HepG2 (cell line): ENCODE measurements around the gene MTSS2. TPM values are rescaled to one million over a fixed set of nuclear protein-coding genes. Genes with fewer than 3 reads are reported as not detected.
A peak's percentile ranks its signal among the peaks of the same experiment; 100 is the strongest.

Experiments used
- EHMT2 ChIP-seq: fragments of 200-600 bp; sonication (generic); IDR thresholded peaks from 2 replicates; pipeline ENCODE4 v1.7.0; 2017; ENCODE audit warnings: antibody characterized with exemption, low read depth, low read length, borderline replicate concordance
- EP300 ChIP-seq, 3 experiments: sonication (generic) in 1 of 3; formaldehyde crosslinking in 1 of 3; IDR thresholded peaks; 2 replicates each; pipeline versions ENCODE4 v1.5.1 to v1.6.1; 2011 to 2020; ENCODE audit warnings: low read depth in 2 of 3, low read length in 2 of 3, borderline replicate concordance in 1 of 3, improper control_type of control experiment in 1 of 3, mild to moderate bottlenecking in 1 of 3, missing genetic modification reagents in 1 of 3, moderate library complexity in 1 of 3
- GPBP1L1 ChIP-seq: sonication (generic); formaldehyde crosslinking; IDR thresholded peaks from 2 replicates; pipeline ENCODE4 v1.5.0; 2020; ENCODE audit warnings: mild to moderate bottlenecking, missing genetic modification reagents
- GRHL1 ChIP-seq: sonication (generic); formaldehyde crosslinking; conservative IDR thresholded peaks from 2 replicates; pipeline ENCODE4 v1.8.0; 2022; ENCODE audit warnings: missing genetic modification reagents
- HMGA1 ChIP-seq: sonication (generic); formaldehyde crosslinking; conservative IDR thresholded peaks from 2 replicates; pipeline ENCODE4 v1.4.0; 2020; ENCODE audit warnings: missing genetic modification reagents
- POLR2AphosphoS5 ChIP-seq: IDR thresholded peaks from 2 replicates; pipeline ENCODE4 v1.6.1; 2012; ENCODE audit warnings: low read depth, low read length
- RBM22 ChIP-seq: fragments of 200-400 bp; formaldehyde crosslinking; optimal IDR thresholded peaks from 2 replicates; pipeline ENCODE3; 2017; ENCODE audit warnings: mild to moderate bottlenecking, low read length, moderate library complexity
- RBM39 ChIP-seq: fragments of 200-400 bp; formaldehyde crosslinking; IDR thresholded peaks from one replicate; pipeline ENCODE4 v1.6.1; 2018; ENCODE audit warnings: antibody characterized with exemption, mild to moderate bottlenecking, low read depth, low read length; ENCODE audit not compliant: poor library complexity, severe bottlenecking
- SRSF4 ChIP-seq: fragments of 200-400 bp; formaldehyde crosslinking; IDR thresholded peaks from one replicate; pipeline ENCODE4 v1.6.1; 2018; ENCODE audit warnings: mild to moderate bottlenecking, low read depth, low read length, moderate library complexity; ENCODE audit not compliant: poor library complexity, severe bottlenecking
- ZFX ChIP-seq: sonication (generic); formaldehyde crosslinking; IDR thresholded peaks from 2 replicates; pipeline ENCODE4 v1.4.0; 2020; ENCODE audit warnings: mild to moderate bottlenecking, low read depth, missing genetic modification reagents, moderate library complexity
- ZNF275 ChIP-seq: sonication (generic); formaldehyde crosslinking; IDR thresholded peaks from 2 replicates; pipeline ENCODE4 v1.8.0; 2022; ENCODE audit warnings: missing genetic modification reagents, mild to moderate bottlenecking, inconsistent platforms, borderline replicate concordance
- ZNF296 ChIP-seq: sonication (generic); formaldehyde crosslinking; conservative IDR thresholded peaks from 2 replicates; pipeline ENCODE4 v1.5.0; 2020; ENCODE audit warnings: mild to moderate bottlenecking, missing genetic modification reagents
- ZNF512B ChIP-seq: sonication (generic); formaldehyde crosslinking; IDR thresholded peaks from 2 replicates; pipeline ENCODE4 v1.5.1; 2020; ENCODE audit warnings: missing genetic modification reagents, mild to moderate bottlenecking, borderline replicate concordance
- polyA plus RNA-seq, 8 experiments: library from polyadenylated mRNA; depleted of rRNA in 3 of 8; stranded (reverse) in 7 of 8; unstranded in 1 of 8; fragments of >200 nt; fragmentation: Illumina TruSeq in 4 of 8; extraction: Trizol in 4 of 8; gene quantifications; 2 replicates each; pipeline versions ENCODE4 v1.2.1 to v1.2.3, GENCODE V29; 2011 to 2016; ENCODE audit warnings: low read depth in 4 of 8, missing spikeins in 1 of 8, mixed read lengths in 1 of 8; ENCODE audit not compliant: insufficient read depth in 1 of 8
- total RNA-seq, 5 experiments: library from RNA; depleted of rRNA; stranded (reverse); fragments of >200 nt; fragmentation: Illumina TruSeq; extraction: Trizol; gene quantifications; 2 replicates each; pipeline ENCODE4 v1.2.3, GENCODE V29; 2016; ENCODE audit warnings: low read depth in 1 of 5

MTSS2 gene
- total and polyA plus RNA-seq, 2 of the 13 experiments (the other 11 are each of a cell fraction or from before 2014, with no cell fraction given) = 132 to 242 TPM

- TF ChIP-seq ZNF296 = no peak
- no peak for TF ChIP-seq SRSF4
- peak; percentile 39 for TF ChIP-seq RBM39
- no peak for TF ChIP-seq ZFX
- TF ChIP-seq HMGA1 (CRISPR knock-in tag) = no peak
- peak; percentile 55 for TF ChIP-seq RBM22
- no peak for TF ChIP-seq GRHL1 (CRISPR knock-in tag)
- TF ChIP-seq GPBP1L1 (CRISPR knock-in tag) = no peak
- no peak for TF ChIP-seq EP300 (IDR thresholded peaks at IDR 0.05; ENCODE audit: low read depth in 2 of 2, low read length in 2 of 2)
- no peak for TF ChIP-seq EP300 (CRISPR knock-in tag; IDR thresholded peaks at IDR 0.05; ENCODE audit: borderline replicate concordance)
- no peak for TF ChIP-seq ZNF275 (CRISPR knock-in tag)
- TF ChIP-seq ZNF512B (CRISPR knock-in tag) = no peak
- TF ChIP-seq EHMT2 = no peak
- TF ChIP-seq POLR2AphosphoS5 = 0 out of 2 replicates have a peak, but pooled peaks have one; percentile 35
These were observed 20.6 kb downstream of the MTSS2 start (continued) for GRCh38 chr16:70665113-70665694.
